ENCODE data around the gene SLC16A7.

The SLC16A7 gene

DNA sequence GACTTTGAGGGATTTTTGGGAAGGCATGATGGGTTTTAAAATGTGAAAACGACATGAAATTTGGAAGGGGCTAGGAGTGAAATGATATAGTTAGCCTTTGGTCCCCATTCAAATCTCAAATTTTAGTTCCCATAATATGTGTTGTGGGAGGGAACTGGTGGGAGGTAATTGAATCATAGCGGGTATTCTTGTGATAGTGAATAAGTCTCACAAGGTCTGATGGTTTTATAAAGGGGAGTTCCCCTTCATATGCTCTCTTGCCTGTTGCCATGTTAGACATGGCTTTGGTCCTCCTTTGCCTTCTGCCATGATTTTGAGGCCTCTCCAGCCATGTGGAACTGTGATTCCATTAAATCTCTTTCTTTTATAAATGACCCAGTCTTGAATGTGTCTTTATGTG lies 72.8 kb downstream of the SLC16A7 start:
- DNase-seq (ENCODE audit: low read depth) = no peak

- DNase-seq (ENCODE audit: low read depth) = no peak
These were observed 76.4 kb downstream of the SLC16A7 start for GRCh38 chr12:59672273-59672672.

- DNase-seq (ENCODE audit: low read depth) = no peak
These were observed 79.6 kb downstream of the SLC16A7 start for GRCh38 chr12:59675461-59675860.

DNA sequence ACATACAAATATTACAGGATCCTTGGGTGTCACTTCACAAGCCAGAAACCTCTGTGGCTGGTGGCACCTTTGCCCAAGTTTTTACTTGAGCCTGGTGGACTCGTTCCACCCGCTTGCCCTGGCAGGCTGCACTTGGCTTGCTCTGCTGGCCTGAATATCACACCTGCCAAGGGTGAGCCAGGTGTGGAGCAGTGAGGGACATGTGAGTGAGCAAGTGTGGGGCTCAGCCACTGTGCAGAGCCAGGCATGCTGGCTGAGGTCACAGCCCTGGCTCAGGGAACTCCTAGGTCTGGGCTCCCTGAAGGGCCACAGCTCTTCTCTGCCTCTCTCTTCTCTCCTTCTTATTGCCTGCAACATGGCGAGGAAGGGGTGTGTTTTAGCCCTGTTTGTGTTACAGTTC lies 82.0 kb downstream of the SLC16A7 start:
- no peak for DNase-seq (ENCODE audit: low read depth)

- no peak for DNase-seq (ENCODE audit: low read depth)
These were observed 83.1 kb downstream of the SLC16A7 start for GRCh38 chr12:59678759-59679411.

DNA sequence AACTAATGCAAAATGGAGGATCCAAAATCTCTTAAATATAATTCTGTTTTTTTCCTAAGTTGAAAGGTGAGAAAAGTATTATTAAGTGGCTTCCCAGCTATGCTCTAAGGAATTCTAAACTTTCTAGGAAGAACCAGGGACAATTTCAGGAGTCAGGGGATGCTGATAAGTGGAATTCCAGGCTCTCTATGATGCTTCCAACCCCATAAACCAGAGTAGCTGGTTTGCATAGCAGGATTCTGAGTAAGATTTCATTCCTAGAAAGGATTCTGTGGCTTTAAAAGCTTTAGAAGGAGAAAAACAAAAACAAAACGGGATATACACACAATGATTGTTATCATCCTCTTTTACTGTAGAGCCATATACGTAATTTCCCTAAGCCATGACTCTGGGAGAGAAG lies 93.9 kb downstream of the SLC16A7 start:
- DNase-seq (ENCODE audit: low read depth) = no peak

GRCh38 chr12:59695379-59695778 lies 99.5 kb downstream of the SLC16A7 start:
- DNase-seq (ENCODE audit: low read depth) = no peak

GRCh38 chr12:59698600-59698999 lies 102.8 kb downstream of the SLC16A7 start:
- DNase-seq (ENCODE audit: low read depth) = no peak

DNA sequence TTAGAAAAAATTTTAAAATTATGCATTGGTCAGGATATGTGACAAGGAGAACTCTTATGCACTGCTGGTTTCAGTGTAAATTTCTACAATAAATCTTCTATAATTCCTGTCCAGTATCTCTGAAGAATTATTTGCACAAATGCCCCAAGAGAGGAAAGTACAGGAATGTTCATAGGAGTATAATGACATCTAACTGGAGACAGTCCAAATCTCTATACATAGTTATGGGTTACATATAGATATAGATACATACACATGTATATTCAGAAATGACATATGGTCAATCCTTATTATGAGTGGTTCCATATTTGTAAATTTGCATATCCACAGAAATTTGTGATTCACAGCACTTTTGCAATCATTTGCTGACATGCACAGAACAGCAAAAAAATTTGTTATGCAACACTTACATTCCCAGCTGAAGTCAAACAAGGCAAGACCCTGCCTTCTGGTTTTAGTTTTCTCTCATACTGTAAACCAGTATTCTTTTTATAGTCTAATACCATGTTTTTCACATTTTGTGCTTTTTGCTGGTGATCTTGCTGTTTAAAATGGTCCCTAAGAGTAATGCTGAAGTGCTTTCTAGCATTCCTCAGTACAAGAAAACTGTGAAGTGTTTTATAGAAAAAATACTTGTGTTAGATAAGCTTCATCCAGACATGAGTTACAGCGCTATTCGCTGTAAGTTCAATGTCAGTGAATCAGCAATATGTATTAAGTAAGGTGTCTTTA lies 103.8 kb downstream of the SLC16A7 start:
- DNase-seq (ENCODE audit: low read depth) = no peak

- DNase-seq (ENCODE audit: low read depth) = no peak
These were observed 104.3 kb downstream of the SLC16A7 start for GRCh38 chr12:59700153-59700450.

DNA sequence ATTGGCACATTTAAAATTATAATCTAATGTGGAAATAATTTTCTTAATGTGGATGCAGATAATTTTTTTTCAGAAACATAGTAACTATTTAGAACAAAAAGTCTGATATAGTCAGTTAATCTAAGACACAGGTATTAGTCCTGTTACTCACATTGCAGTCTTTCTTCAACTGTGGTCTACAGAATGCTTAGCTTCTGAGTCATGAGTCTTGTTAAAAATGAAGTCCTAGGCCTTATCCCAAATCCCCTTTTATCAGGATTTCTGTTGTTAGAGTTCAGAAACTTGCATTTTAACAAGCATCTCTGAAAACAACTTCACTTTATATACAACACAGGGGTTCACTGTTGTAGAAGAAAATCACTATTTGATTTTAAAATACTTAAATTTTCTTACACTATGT lies 112.2 kb downstream of the SLC16A7 start:
- DNase-seq (ENCODE audit: low read depth) = no peak

- DNase-seq (ENCODE audit: low read depth) = no peak
These were observed 112.7 kb downstream of the SLC16A7 start for GRCh38 chr12:59708484-59708883.

DNA sequence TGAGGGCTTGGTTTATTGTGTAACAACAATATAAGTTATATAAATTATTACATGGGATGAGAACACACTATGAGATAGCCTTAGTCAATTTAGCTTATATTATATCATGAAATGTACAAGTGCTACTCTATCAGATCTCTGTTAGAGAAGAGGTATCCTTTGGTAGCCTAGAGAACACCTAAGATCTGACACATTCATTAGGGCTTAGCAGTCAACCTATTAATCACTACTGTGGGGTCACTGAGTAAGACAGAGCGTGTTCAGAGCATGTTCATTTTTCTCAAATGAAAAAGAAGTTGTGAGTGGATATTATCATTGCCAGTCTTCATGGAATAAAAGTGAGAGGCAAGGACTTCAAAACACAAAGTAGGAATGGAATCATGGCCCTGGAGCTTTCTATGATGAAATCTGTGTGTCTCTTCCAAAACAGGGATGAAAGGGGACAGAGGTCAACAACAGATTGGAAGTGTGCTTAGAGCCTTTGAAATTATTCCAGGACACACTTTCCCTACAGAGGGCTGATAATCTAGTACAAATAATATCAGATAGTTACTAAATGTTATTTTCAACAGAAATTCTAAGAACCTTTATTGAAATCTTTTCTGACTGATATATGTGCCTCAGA lies 114.3 kb downstream of the SLC16A7 start:
- DNase-seq (ENCODE audit: low read depth) = no peak

- no peak for DNase-seq (ENCODE audit: low read depth)
These were observed 115.1 kb downstream of the SLC16A7 start for GRCh38 chr12:59710964-59711363.

- no peak for DNase-seq (ENCODE audit: low read depth)
These were observed 119.6 kb downstream of the SLC16A7 start for GRCh38 chr12:59715434-59715833.

- DNase-seq (ENCODE audit: low read depth) = no peak
These were observed 120.2 kb downstream of the SLC16A7 start for GRCh38 chr12:59716043-59716442.

GRCh38 chr12:59717436-59717835 lies 121.6 kb downstream of the SLC16A7 start:
- DNase-seq (ENCODE audit: low read depth) = no peak

- DNase-seq (ENCODE audit: low read depth) = no peak
These were observed 123.9 kb downstream of the SLC16A7 start for GRCh38 chr12:59719701-59720100.

- no peak for DNase-seq (ENCODE audit: low read depth)
These were observed 127.7 kb downstream of the SLC16A7 start for GRCh38 chr12:59723520-59723919.

DNA sequence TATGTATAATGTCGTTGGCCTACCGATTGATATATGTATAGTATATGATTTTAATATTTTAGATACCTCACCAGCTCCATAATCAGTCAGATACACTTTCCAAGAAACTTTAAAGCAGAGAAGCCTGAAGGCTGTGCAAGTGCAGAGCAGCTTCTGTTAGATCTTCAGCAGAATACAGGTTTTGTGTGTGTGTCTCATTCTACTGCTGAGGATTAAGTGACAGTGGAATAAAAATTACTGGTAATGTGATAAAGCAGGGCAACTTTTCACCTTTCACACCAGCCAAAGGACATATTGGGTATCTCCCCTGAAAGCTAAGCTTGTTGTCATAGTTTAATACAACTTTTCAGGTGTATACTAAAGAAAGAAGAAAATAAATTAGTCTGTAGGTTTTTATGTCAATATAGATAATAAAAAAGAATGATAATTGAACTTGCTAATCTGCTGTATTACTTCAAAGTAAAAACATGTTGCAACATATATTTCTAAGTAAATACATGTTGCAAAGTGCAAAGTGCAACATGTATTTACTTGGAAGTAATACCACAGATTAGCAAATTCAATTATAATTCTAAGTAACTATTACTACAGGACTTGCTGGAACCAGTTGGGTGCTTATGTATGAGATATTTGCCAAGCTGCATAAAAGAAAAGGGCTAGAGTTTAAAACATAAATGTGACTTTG lies 128.3 kb downstream of the SLC16A7 start:
- no peak for DNase-seq (ENCODE audit: low read depth)

DNA sequence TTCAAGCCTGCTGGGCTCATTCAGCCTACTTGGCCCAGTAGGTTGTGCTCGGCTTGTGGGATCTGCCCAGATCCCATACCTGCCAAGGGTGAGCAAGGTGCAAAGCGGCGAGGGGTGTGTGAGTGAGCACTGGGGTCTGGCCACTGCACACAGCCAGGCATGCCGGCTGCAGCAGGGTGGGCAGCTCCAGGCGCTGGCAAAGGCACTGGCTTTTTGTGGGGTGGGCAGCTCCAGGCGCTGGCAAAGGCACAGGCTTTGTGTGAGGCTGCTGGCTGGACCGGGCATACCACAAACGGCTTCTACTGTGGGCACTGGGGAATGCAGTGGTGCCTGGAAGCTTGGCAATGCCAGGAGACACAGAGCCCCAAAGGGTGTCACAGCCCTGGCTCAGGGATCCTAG lies 137.4 kb downstream of the SLC16A7 start:
- DNase-seq (ENCODE audit: low read depth) = no peak

GRCh38 chr12:59734371-59734770 lies 138.5 kb downstream of the SLC16A7 start:
- DNase-seq (ENCODE audit: low read depth) = no peak

DNA sequence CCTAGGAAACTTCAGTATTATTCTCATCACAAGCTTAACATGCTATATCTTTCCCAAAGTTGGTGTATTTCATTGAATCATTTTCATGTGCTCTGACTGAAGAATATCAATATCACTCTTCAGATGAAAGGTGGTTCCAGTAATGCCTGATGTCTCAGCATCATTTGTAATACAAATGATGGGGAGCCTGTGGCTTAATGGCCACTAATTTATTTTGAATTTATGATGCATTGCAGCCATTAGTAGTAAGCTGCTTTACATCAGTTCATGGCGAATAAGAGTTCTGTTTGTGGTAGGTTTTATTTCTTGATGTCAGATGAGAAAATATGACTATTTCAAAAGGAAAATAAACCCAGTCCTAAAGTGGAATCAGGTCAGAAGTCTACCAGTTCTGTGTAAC lies 139.4 kb downstream of the SLC16A7 start:
- no peak for DNase-seq (ENCODE audit: low read depth)
